Transverse colon (tissue), 3 donors: Measurements from ENCODE around the gene LSM3.

Experiments used
- CTCF ChIP-seq, 5 experiments: fragments of 200-600 bp in 3 of 5; fragments of 450-650 bp in 2 of 5; sonication (generic) in 3 of 5; IDR thresholded peaks; 1 replicate in 2 of 5; 2 replicates in 3 of 5; pipeline ENCODE4 v1.5.1; 2016 to 2017; ENCODE audit warnings: antibody characterized with exemption in 5 of 5, inconsistent platforms in 3 of 5, mild to moderate bottlenecking in 2 of 5, moderate library complexity in 1 of 5
- POLR2A ChIP-seq: fragments of 450-650 bp; IDR thresholded peaks from one replicate; pipeline ENCODE4 v1.6.1; 2016; ENCODE audit warnings: antibody characterized with exemption, mild to moderate bottlenecking, moderate library complexity

- TF ChIP-seq CTCF (IDR thresholded peaks at IDR 0.05) (no peak), POLR2A (no peak)
These were observed 63.1 kb downstream of the LSM3 start for GRCh38 chr3:14241716-14242115.
